H9 (cell line): ENCODE measurements around the gene FHIT. TPM values are rescaled to one million over a fixed set of nuclear protein-coding genes. Genes with fewer than 3 reads are reported as not detected.

Source experiments
- DNase-seq: peaks from one replicate; pipeline ENCODE4 v3.0.0-alpha.2; 2017
- H2AFZ ChIP-seq: one replicate; pipeline ENCODE4 v1.6.1; 2013; ENCODE audit warnings: mild to moderate bottlenecking, low read length, control low read depth, moderate library complexity
- H2AK5ac ChIP-seq: 2 replicates; pipeline ENCODE4 v1.6.1; 2013; ENCODE audit warnings: low read length, control low read depth, mixed read lengths; ENCODE audit not compliant: insufficient read length
- H2BK120ac ChIP-seq: one replicate; pipeline ENCODE4 v1.6.1; 2013; ENCODE audit warnings: low read depth, mild to moderate bottlenecking, low read length, control low read depth, inconsistent platforms; ENCODE audit not compliant: poor library complexity, severe bottlenecking
- H2BK12ac ChIP-seq: 2 replicates; pipeline ENCODE4 v1.6.1; 2013; ENCODE audit warnings: low read length, control low read depth, mixed read lengths, low read depth; ENCODE audit not compliant: insufficient read length
- H2BK15ac ChIP-seq: 2 replicates; pipeline ENCODE4 v1.6.1; 2013; ENCODE audit warnings: low read depth, low read length, control low read depth
- H2BK20ac ChIP-seq: one replicate; pipeline ENCODE4 v1.6.1; 2013; ENCODE audit warnings: low read depth, mild to moderate bottlenecking, low read length, control low read depth, inconsistent platforms; ENCODE audit not compliant: poor library complexity, severe bottlenecking
- H2BK5ac ChIP-seq: 2 replicates; pipeline ENCODE4 v1.6.1; 2013; ENCODE audit warnings: low read length, control low read depth, mixed read lengths; ENCODE audit not compliant: insufficient read length
- H3K14ac ChIP-seq: 2 replicates; pipeline ENCODE4 v1.6.1; 2013; ENCODE audit warnings: low read length, control low read depth; ENCODE audit not compliant: insufficient read depth
- H3K18ac ChIP-seq: 2 replicates; pipeline ENCODE4 v1.6.1; 2013; ENCODE audit warnings: low read depth, mild to moderate bottlenecking, mixed read lengths, low read length, control low read depth; ENCODE audit not compliant: insufficient read length
- H3K23ac ChIP-seq: 2 replicates; pipeline ENCODE4 v1.6.1; 2013; ENCODE audit warnings: low read length, control low read depth, mixed read lengths, low read depth; ENCODE audit not compliant: insufficient read length
- H3K23me2 ChIP-seq: 2 replicates; pipeline ENCODE4 v1.6.1; 2013; ENCODE audit warnings: low read depth, mild to moderate bottlenecking, mixed read lengths, low read length, control low read depth; ENCODE audit not compliant: insufficient read length, poor library complexity, severe bottlenecking
- H3K27ac ChIP-seq: 2 replicates; pipeline ENCODE4 v1.5.1; 2013; ENCODE audit warnings: low read length, control low read depth, mixed read lengths, low read depth; ENCODE audit not compliant: insufficient read length
- H3K27me3 ChIP-seq: 2 replicates; pipeline ENCODE4 v1.6.1; 2013; ENCODE audit warnings: low read length, control low read depth, inconsistent platforms; ENCODE audit not compliant: insufficient read depth
- H3K4ac ChIP-seq: 2 replicates; pipeline ENCODE4 v1.6.1; 2013; ENCODE audit warnings: low read depth, mild to moderate bottlenecking, control low read depth, inconsistent platforms, low read length, moderate library complexity
- H3K4me1 ChIP-seq: 2 replicates; pipeline ENCODE4 v1.6.1; 2013; ENCODE audit warnings: low read length, control low read depth, inconsistent platforms; ENCODE audit not compliant: insufficient read depth
- H3K4me2 ChIP-seq: 2 replicates; pipeline ENCODE4 v1.6.1; 2013; ENCODE audit warnings: low read length, control low read depth, mixed read lengths; ENCODE audit not compliant: insufficient read length, insufficient read depth
- H3K56ac ChIP-seq: 2 replicates; pipeline ENCODE4 v1.6.1; 2013; ENCODE audit warnings: low read depth, mild to moderate bottlenecking, mixed read lengths, low read length, control low read depth; ENCODE audit not compliant: insufficient read length
- H3K79me1 ChIP-seq: 2 replicates; pipeline ENCODE4 v1.6.1; 2013; ENCODE audit warnings: low read depth, mild to moderate bottlenecking, moderate library complexity, low read length, control low read depth, inconsistent platforms; ENCODE audit not compliant: insufficient read depth, poor library complexity, severe bottlenecking
- H3K79me2 ChIP-seq: 2 replicates; pipeline ENCODE4 v1.6.1; 2013; ENCODE audit warnings: low read length, control low read depth, inconsistent platforms; ENCODE audit not compliant: insufficient read depth
- H3K9ac ChIP-seq: 2 replicates; pipeline ENCODE4 v1.6.1; 2013; ENCODE audit warnings: low read length, control low read depth, mixed read lengths; ENCODE audit not compliant: insufficient read length; ENCODE audit errors: extremely low read depth
- H3K9me3 ChIP-seq: one replicate; pipeline ENCODE4 v1.6.1; 2013; ENCODE audit warnings: low read depth, low read length, inconsistent platforms; ENCODE audit not compliant: control insufficient read depth
- H3T11ph ChIP-seq: one replicate; pipeline ENCODE4 v1.6.1; 2013; ENCODE audit warnings: mild to moderate bottlenecking, low read length, control low read depth, inconsistent platforms
- H4K20me1 ChIP-seq: one replicate; pipeline ENCODE4 v1.6.1; 2013; ENCODE audit not compliant: control insufficient read depth, insufficient read length, insufficient read depth
- H4K5ac ChIP-seq: 2 replicates; pipeline ENCODE4 v1.6.1; 2013; ENCODE audit warnings: low read depth, mild to moderate bottlenecking, mixed read lengths, low read length, control low read depth; ENCODE audit not compliant: insufficient read length
- H4K8ac ChIP-seq: replicated peaks from 2 replicates; pipeline ENCODE4 v1.6.1; 2013; ENCODE audit warnings: low read length, control low read depth, mixed read lengths, low read depth; ENCODE audit not compliant: insufficient read length
- H4K91ac ChIP-seq: 2 replicates; pipeline ENCODE4 v1.6.1; 2013; ENCODE audit warnings: low read depth, mild to moderate bottlenecking, moderate library complexity, mixed read lengths, low read length, control low read depth; ENCODE audit not compliant: insufficient read length
- H3K27ac Mint-ChIP-seq, 3 experiments: 2 replicates in 2 of 3; 3 replicates in 1 of 3; pipeline ENCODE4 v1.8.0; 2020 to 2021; ENCODE audit warnings: mixed read lengths in 3 of 3, mild to moderate bottlenecking in 1 of 3, moderate library complexity in 1 of 3
- H3K27me3 Mint-ChIP-seq: 2 replicates; pipeline ENCODE4 v1.8.0; 2021; ENCODE audit warnings: low read depth, mild to moderate bottlenecking, moderate library complexity, mixed read lengths
- H3K36me3 Mint-ChIP-seq, 3 experiments: 2 replicates in 2 of 3; 3 replicates in 1 of 3; pipeline ENCODE4 v1.8.0; 2020 to 2021; ENCODE audit warnings: low read depth in 3 of 3, mixed read lengths in 3 of 3; ENCODE audit not compliant: insufficient read depth in 1 of 3
- H3K4me1 Mint-ChIP-seq, 2 experiments: 2 replicates each; pipeline ENCODE4 v1.8.0; 2020; ENCODE audit warnings: mixed read lengths in 2 of 2
- H3K4me3 Mint-ChIP-seq, 2 experiments: 2 replicates in 1 of 2; 3 replicates in 1 of 2; pipeline ENCODE4 v1.8.0; 2020 to 2021; ENCODE audit warnings: mild to moderate bottlenecking in 2 of 2, mixed read lengths in 2 of 2, moderate library complexity in 1 of 2
- H3K9me3 Mint-ChIP-seq, 2 experiments: 2 replicates in 1 of 2; 3 replicates in 1 of 2; pipeline ENCODE4 v1.8.0; 2020; ENCODE audit warnings: mild to moderate bottlenecking in 2 of 2, mixed read lengths in 2 of 2, moderate library complexity in 1 of 2
- total RNA-seq: library from RNA; stranded (reverse); gene quantifications from 2 replicates; pipeline ENCODE4 v1.2.1, GENCODE V29; 2021
- TF ChIP-seq, protein P1 (sequence below): fragments of 200-600 bp; sonication (generic); conservative IDR thresholded peaks from 3 replicates; pipeline ENCODE4 v1.8.0; 2021; ENCODE audit warnings: antibody characterized with exemption, mild to moderate bottlenecking

Gene FHIT
- total RNA-seq, 1 experiment from 2014 or later, result 3.0 TPM

GRCh38 chr3:60023189-60023588 is 1228.1 kb downstream of the FHIT start:
- Histone ChIP-seq H2AK5ac (no peak overlapping the region), H2AFZ (no peak overlapping the region), H3K18ac (no peak overlapping the region), H3K9ac (no peak overlapping the region), H3K79me2 (no peaks in the 10 kb centered on the region), H3K4me1 (no peaks in the 10 kb centered on the region), H3K56ac (no peak overlapping the region), H4K20me1 (no peaks in the 10 kb centered on the region), H2BK120ac (no peak overlapping the region), H3K79me1 (no peaks in the 10 kb centered on the region), H4K8ac (no peak overlapping the region), H3T11ph (no peak overlapping the region), H4K5ac (no peak overlapping the region), H3K4me2 (no peak overlapping the region), H4K91ac (no peak overlapping the region), H2BK20ac (no peak overlapping the region), H3K27me3 (no peaks in the 10 kb centered on the region), H3K4ac (no peak overlapping the region), H3K14ac (no peak overlapping the region), H3K27ac (no peak overlapping the region), H3K23ac (no peak overlapping the region), H2BK5ac (no peak overlapping the region), H2BK12ac (no peak overlapping the region), H2BK15ac (no peak overlapping the region), H3K9me3 (no peaks in the 10 kb centered on the region), H3K23me2 (no peaks in the 10 kb centered on the region)
- TF ChIP-seq, protein P1, sequence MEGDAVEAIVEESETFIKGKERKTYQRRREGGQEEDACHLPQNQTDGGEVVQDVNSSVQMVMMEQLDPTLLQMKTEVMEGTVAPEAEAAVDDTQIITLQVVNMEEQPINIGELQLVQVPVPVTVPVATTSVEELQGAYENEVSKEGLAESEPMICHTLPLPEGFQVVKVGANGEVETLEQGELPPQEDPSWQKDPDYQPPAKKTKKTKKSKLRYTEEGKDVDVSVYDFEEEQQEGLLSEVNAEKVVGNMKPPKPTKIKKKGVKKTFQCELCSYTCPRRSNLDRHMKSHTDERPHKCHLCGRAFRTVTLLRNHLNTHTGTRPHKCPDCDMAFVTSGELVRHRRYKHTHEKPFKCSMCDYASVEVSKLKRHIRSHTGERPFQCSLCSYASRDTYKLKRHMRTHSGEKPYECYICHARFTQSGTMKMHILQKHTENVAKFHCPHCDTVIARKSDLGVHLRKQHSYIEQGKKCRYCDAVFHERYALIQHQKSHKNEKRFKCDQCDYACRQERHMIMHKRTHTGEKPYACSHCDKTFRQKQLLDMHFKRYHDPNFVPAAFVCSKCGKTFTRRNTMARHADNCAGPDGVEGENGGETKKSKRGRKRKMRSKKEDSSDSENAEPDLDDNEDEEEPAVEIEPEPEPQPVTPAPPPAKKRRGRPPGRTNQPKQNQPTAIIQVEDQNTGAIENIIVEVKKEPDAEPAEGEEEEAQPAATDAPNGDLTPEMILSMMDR, result no peak
- DNase-seq, result no peak
- Mint-ChIP-seq H3K36me3 (no peaks in the 10 kb centered on the region), H3K4me1 (peaks cover 0 to 5% of the 10 kb centered on the region in 2 experiments; a peak in 1 of 4 replicates), H3K9me3 (no peaks in the 10 kb centered on the region), H3K27me3 (no peaks in the 10 kb centered on the region), H3K27ac (no peak overlapping the region), H3K4me3 (no peak overlapping the region)
